Right renal cortex interstitium (tissue), 3 donors: ENCODE results near the gene KLK3. TPM values are rescaled to one million over a fixed set of nuclear protein-coding genes. Genes with fewer than 3 reads are reported as not detected.
"Not testable (repeated sequence)": the region's sequence is repeated elsewhere in the genome, so short reads cannot be mapped to it uniquely, and the experiment has no call there.

Source experiments
- DNase-seq, 3 donors: peaks; one replicate each; pipeline ENCODE4 v3.0.0-alpha.2; 2013; ENCODE audit warnings: low read depth in 3 of 3, low spot score in 2 of 3
- polyA plus RNA-seq, 3 donors: library from polyadenylated mRNA; unstranded; fragments of 120-200 nt; gene quantifications; one replicate each; pipeline ENCODE4 v1.2.1, GENCODE V29; 2013; ENCODE audit not compliant: insufficient read length in 3 of 3

The KLK3 gene
- under 1 TPM; 0.24 to 0.53 (median 0.42) TPM for polyA plus RNA-seq

DNA sequence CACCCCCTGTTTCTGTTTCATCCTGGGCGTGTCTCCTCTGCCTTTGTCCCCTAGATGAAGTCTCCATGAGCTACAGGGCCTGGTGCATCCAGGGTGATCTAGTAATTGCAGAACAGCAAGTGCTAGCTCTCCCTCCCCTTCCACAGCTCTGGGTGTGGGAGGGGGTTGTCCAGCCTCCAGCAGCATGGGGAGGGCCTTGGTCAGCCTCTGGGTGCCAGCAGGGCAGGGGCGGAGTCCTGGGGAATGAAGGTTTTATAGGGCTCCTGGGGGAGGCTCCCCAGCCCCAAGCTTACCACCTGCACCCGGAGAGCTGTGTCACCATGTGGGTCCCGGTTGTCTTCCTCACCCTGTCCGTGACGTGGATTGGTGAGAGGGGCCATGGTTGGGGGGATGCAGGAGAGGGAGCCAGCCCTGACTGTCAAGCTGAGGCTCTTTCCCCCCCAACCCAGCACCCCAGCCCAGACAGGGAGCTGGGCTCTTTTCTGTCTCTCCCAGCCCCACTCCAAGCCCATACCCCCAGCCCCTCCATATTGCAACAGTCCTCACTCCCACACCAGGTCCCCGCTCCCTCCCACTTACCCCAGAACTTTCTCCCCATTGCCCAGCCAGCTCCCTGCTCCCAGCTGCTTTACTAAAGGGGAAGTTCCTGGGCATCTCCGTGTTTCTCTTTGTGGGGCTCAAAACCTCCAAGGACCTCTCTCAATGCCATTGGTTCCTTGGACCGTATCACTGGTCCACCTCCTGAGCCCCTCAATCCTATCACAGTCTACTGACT lies at the start of gene KLK3:
Gene KLK3, plus strand, starts transcription at position 280 of the 775 bp plus-strand sequence. Its CDS starts 41 bp downstream, at position 321.
- no peak for DNase-seq

DNA sequence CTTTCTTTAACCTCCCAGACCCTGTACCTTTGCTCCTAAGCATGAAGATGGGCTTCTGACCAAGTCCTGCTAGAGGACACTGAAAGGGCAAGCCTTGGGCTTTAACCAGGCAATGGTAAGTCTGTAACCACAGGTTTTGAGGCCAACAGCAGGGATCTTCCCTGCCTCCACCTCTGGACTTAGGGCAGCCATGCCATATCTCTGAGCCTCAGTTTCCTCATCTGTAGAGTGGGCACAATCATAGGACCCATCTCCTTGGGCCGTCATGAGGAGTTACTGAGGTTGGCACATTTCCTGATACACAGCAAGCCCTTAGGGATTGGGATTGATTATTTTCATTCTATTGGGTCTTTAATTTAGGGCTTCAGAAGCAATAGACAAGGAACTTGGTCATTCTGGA lies 45.9 kb upstream of the KLK3 start:
- DNase-seq, result no peak

DNA sequence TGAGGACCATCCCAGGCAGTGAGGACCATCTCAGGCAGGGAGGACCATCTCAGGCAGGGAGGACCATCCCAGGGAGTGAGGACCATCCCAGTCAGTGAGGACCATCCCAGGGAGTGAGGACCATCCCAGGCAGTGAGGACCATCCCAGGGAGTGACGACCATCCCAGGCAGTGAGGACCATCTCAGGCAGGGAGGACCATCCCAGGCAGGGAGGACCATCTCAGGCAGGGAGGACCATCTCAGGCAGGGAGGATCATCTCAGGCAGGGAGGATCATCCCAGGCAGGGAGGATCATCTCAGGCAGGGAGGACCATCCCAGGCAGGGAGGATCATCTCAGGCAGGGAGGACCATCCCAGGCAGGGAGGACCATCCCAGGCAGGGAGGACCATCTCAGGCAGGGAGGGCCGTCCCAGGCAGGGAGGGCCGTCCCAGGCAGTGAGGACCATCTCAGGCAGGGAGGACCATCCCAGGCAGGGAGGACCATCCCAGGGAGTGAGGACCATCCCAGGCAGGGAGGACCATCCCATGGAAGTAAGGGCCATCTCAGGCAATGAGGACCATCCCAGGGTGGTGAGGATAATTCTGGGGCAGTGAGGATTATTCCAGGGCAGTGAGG lies 43.0 kb upstream of the KLK3 start:
- not testable (repeated sequence) for DNase-seq

DNA sequence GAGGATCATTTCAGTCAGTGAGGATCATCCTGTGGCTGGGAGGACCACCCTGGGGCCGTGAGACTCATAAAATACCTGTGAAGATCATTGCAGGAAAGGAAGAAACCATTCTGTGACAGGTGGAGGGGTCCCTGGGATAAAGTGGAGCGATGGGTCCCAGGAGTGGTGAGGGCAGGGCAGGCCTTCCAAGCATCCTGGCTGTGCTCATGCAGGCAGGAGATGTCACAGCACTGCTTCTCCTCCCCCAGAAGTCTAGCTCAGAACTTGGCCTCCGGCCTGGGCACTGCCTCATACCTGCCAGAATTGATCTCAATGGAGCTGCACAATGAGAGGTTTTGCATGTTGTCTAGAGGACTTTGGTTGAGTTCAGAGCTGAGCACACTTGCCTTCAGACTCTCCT lies 42.2 kb upstream of the KLK3 start:
- no peak for DNase-seq

DNA sequence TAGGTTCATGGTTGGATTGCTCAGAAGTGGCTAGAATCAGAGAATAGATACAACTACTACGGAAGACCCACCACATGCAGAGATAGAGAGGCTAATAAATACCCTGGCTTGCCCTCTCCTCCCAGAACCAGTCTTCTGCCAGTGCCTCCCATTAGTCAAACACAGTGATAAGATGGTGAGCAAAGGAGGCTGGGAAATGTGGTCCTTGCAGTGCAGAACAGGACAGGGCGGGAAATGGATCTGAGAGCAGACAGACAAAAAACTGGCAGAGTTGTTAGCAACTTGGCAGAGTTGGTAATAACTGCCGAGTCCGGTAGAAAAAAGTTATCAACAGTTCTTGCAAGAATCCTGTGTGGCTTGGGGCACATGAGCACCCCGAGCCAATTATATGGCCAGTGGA lies 39.8 kb upstream of the KLK3 start:
- no peak for DNase-seq

DNA sequence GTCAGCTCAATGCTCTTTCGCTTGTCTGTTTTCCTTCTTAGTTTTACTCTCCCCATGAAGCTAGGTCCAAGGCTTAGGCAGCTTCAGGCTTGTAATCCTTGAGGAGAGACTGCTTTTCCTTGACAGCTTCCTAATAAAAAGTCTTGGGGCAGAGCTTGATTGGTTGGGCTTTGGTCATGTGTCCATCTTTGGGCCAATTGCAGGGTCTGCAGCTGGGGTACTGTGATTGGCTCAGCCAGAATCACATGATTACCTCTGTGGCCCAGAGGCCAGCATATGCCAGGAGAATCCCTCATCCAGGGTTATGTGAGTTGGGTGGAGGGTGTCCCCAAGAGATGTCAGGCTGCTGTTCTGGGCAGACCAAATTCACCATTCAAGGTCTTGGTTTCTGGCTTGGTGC lies 39.3 kb upstream of the KLK3 start:
- no peak for DNase-seq

DNA sequence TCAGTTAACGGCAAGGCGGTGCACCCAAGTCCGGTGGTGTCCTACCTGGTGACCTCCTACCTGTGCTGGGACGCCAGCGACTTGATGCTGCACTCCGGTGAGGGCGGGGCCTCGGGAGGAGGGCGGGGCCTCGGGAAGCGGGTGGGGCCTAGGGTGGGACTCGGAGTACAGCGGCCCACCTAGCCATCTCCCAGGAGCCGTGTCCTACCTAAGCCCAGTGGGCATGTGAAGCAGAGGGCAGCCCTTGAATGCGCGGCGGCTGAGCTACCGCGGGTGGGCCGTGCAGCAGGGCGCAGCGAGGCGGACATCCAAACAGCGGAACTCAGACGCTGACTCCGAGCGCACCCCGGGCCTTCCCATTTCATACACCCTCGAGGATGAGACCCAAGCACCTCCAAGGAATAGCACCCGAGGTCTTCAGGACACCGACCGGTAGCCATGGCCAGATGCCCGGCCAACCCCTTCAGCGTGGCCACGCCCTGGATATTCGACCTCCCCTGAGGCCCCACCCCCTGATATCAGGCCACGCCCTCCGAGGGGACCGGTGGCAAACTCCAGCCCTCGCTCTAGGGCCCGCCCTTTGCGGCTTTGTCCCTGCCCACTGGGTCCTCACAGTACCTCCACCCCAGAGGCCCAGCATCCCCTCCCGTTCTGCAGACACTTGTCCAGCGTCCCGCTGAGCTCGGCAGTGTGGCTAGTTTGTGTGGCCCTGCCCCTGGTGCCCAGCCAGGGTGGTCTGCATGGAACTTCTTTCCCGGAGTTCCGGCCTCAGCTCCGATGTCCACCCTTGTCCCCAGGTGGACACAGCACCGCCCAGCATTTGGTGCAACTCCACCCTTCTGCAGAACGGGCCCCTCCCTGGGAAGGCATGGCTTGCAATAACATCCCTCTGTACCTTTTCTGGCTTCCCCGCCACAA lies 36.5 kb upstream of the KLK3 start:
- no peak for DNase-seq

DNA sequence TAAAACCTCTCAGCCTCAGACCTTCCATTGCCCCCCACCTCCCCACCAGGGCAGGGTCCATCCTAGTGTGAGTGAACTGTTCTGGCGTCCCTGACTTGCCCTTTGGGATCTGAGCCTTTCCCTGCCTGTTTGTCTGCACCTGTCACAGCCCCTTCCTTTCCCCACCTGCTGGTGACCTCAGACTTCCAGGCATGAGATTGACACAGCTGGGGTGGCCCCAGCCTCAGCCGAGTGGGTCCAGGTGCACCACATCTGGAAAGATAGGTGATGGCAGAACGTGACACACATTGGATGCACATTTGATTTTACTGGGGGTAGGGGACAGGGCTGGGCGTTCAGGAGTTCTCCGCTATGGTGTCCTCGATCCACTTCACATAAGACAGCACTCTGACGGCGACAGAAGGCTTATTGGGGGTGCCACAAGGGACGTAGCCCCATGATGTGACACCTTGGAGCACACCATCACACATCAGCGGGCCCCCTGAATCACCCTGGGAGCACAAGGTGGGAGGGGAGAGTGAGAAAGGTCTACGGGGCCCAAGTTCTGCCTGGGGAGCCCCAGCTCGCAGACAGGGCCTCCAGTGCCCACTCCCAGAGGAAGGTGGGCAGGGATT lies 35.7 kb upstream of the KLK3 start:
- DNase-seq, result no peak

DNA sequence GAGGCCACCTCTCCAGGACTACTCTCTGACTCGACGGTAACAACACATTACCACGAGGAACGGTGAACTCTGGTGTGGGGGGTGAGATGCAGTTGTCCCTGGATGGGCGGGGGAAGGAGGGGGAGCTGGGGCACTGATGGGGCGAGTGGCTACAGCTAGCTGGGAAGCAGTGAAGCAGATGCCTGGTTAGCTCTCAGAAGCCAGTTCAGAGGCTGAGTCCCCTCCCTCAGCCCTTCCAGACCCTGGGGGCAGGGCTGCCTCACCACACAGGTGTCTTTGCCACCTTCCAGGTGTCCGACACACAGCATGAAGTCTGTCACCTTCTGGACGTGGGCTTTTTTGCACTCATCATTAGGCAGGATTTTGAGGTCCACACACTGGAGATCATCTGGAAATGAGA lies 35.1 kb upstream of the KLK3 start:
- no peak for DNase-seq

DNA sequence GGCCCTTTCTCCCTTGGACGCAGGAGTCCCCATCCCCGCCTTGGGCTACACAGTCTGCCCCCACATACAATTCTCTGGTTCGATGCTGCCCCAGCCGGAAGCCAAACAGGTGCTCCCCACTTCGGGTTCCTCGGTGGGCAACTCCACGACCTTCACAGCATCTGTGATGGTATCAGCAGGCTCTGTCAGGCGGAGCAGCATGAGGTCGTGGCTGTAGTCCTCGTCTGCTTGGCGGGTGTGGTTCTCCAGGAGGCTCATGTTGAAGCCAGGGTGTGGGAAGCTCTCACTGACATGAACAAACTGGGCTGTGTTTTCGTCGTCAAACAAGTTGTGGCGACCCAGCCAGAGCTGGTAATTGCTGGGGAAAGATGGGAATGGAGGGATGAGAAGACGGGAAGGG lies 34.6 kb upstream of the KLK3 start:
- DNase-seq, result no peak

DNA sequence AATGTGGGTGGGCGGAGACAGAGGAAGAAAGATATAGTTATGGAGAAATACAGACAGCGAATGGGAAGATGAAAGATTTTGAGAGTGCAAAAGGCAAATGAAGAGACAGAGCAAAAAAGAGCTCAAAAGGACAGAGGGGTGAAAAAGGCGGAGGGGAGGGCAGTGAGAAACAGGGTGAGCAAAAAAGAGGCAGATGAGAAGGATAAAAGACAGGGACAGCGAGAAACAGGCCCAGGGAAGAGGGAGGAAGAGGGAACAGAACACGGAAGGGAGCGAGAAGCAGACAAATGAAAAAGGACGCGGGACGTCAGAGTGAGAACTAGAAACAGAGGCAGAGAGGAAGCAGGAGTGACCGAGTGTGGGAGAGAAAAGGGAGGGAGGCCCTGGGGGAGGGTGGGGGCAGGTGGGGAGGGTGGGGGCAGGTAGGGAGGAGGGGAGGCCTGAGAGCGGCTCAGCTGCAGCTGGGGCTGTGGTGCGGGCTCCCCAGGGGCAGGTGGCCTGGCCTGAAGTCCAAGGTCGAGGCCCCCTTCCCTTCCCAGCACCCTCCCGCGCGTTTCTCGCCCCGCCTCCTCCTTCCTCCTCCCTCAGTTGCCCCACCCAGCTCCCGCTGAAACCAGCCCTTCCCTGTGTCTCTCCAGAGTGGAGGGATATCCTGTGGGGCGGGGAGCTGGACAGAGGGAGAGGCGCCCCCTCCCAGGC lies 34.0 kb upstream of the KLK3 start:
- no peak for DNase-seq

DNA sequence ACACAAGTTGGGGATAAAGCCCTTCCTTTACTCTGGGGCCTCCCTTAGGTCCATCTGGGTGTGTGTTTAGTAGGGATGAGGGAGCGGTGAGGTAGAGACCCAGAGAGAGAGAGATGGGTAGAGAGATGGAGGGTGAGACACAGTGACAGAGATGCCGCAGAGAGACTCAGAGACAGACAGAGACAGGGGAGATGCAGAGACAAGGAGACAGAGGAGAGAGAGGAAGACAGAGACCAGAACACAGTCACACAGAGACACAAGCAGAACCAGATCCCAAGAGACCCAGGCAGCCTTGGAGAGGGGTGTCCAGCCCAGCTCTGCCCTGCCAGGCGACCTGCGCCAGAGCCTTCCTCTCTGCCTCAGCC lies 33.5 kb upstream of the KLK3 start:
- DNase-seq, result no peak

DNA sequence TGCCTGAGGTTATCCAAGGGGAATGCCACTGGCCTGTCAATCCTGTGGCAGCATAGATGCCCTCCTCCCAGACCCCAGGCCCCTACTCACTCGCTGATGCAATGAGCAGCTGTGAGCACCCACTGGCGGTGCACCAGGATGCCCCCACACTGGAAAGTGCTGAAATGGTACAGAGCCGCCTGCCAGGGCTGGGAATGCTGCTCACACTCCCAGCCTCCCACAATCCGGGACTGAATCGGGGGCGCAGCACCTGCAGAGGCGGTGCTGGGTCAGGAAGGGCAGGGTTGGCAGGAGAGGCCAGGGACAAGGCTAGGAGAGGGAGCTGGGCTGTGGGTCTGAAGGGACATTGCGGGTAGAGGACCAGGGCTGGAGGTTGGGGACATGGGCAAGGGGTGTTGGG lies 33.1 kb upstream of the KLK3 start:
- no peak for DNase-seq

DNA sequence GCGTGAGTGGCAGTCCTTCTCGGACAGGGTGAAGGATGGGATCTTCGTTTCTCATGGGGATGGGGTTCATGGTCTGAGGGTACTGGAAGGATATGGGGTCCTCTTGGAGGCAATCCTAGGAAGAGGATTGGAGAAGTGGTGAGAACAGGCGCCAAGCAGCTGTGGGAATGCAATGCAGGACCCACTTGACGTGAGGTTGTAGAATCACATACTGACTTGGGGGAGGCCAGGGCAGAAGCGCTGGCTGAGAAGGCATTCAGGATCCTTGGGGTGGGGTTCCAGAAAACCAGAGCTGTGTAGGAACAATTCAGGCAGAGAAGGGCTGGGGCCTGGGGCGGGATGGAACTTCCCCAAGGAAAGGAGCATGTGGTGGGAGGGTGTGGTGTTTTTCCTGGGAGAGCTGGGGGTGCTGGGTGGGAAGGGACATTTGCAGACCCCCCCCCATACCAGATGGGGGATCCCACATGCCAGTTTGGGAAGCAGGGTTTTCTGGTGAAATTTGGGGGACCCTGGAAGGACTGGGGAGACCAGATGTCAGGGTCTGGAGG lies 32.0 kb upstream of the KLK3 start:
- no peak for DNase-seq

DNA sequence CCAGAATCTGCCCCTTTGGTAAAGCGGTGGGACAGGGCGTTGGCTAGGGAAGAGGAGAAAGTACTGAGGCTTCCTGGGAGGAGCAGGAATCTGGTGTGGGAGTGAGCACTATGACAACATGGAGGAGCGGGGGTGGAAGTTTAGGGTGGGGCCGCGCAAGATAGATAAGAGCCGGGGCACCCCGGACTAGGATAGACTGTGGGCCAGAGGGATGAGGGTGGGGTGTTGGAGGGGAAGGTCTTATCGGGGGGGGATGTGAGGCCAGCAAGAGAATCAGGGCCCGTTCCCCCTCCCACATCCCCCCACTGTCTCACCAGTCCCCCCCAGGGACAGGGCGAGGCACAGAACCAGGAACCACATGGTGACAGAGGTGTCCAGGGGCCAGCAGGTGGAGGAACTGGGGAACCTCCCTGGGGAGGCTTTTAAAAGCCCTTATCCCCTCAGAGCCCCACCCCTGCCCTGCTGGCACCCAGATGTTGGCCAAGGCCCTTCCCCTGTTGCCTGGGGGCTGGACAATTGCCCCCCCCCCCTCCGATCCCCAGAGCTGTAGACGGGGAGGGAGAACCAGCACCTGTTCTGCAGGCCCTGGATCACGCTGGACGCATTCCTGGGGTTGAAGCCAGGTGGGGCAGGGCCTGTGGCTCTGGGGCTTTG lies 31.2 kb upstream of the KLK3 start, which contains the start of gene KLK1:
Gene KLK1, minus strand, starts transcription at position 399 of the 654 bp plus-strand sequence. Its CDS starts 39 bp downstream, at position 360.
- no peak for DNase-seq

DNA sequence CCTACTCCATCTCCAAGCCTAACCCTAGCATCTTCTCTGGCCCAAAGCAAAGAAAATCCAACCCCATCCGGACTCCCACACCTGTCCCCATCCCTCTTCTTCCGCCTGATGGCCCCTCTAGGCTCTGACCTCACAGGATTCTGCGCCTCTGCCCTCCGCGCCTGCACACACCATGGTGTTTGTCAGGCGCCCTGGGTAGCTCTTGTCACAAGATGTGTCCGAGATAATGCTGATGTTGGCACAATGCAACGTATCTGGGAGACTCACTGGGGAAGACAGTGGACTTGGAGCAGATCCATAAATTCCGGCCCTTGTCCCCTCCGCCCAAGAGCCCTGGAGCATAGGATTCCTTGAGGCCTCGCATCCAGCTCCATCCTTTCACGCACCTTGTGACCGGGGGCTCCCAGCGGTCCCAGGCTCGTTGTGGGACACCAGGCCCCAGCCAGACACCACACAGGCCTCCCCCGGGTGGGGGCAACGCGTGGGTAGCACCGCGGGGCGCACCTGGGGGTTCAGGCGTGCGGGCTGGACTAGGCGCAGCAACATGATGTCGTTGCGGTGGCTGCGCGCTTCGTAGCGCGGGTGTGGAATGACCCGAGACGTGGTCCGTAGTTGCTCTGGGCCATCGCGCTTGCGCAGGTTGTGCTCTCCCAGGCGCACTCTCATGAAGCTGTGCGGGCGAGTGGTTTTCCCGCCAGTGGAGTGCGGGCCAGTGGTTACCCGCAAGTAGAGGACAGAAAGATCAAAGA lies 28.0 kb upstream of the KLK3 start:
- DNase-seq, result no peak

DNA sequence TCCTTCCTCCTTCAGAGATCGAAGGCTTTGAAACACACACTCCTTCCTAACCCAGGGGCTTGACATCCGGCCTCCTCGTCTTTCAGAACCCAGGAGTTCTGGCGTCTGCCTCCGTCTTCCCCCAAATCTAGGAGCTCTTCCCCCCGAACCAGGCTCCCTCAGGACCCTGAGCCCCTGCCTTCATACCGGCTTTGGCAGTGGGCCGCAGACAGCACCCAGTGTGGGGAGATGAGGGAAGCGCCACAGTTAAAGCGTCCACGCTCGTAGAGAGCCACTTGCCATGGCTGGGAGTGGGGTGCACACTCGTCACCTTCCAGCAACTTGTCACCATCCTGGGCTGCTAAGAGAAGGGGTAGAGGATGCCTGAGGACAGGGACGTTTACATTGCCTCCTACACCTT lies 27.2 kb upstream of the KLK3 start:
- no peak for DNase-seq

DNA sequence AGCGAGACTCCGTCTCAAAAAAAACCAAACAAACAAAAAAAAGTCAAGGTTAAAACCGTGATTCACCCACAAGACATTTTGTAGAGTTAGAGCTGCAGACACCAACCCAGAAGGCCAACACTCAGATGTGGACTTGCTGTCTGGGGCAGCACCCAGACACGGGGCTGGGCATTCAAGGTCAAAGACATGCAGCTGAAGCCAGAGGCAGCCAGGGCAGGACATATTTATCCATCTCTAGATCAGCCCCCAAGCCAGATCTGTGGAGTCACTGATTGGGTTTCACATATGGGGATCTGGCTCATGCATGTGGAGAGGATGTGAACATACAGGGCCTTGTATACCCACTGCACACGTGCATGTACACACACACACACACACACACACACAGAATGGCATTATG lies 24.9 kb upstream of the KLK3 start:
- DNase-seq, result no peak
